RWPE2 (cell line): ENCODE data around the gene ACTR10.

ENCODE experiments used
- ATAC-seq: fragments of 200-7000 bp; cut with Tn5 transposase; 3 replicates; pipeline ENCODE4 v1.9.1; 2021; ENCODE audit warnings: low read depth
- DNase-seq: peaks from one replicate; pipeline ENCODE4 v3.0.0-alpha.2; 2020; ENCODE audit warnings: low spot score
- H3K27ac ChIP-seq: fragments of 450-650 bp; 2 replicates; pipeline ENCODE4 v1.5.1; 2017; ENCODE audit warnings: mild to moderate bottlenecking; ENCODE audit not compliant: poor library complexity, severe bottlenecking
- H3K27me3 ChIP-seq: fragments of 250-450 bp; sonication (Bioruptor Pico); 2 replicates; pipeline ENCODE4 v1.5.1; 2021; ENCODE audit warnings: mild to moderate bottlenecking, moderate library complexity; ENCODE audit not compliant: insufficient read depth, poor library complexity, severe bottlenecking
- H3K36me3 ChIP-seq: fragments of 250-450 bp; sonication (Bioruptor Pico); 2 replicates; pipeline ENCODE4 v1.5.1; 2020; ENCODE audit warnings: low read depth, mild to moderate bottlenecking, moderate library complexity
- H3K4me1 ChIP-seq: fragments of 250-450 bp; sonication (Bioruptor Pico); 2 replicates; pipeline ENCODE4 v1.5.1; 2021; ENCODE audit warnings: mild to moderate bottlenecking, moderate library complexity; ENCODE audit not compliant: insufficient read depth, poor library complexity, severe bottlenecking
- H3K4me3 ChIP-seq: fragments of 250-450 bp; sonication (Bioruptor Pico); 2 replicates; pipeline ENCODE4 v1.5.1; 2021; ENCODE audit warnings: mild to moderate bottlenecking, moderate library complexity; ENCODE audit not compliant: severe bottlenecking
- H3K9me3 ChIP-seq: fragments of 250-450 bp; sonication (Bioruptor Pico); 2 replicates; pipeline ENCODE4 v1.5.1; 2021; ENCODE audit warnings: mild to moderate bottlenecking, moderate library complexity; ENCODE audit not compliant: severe bottlenecking
- CTCF ChIP-seq: fragments of 450-650 bp; IDR thresholded peaks from one replicate; pipeline ENCODE4 v1.5.1; 2017; ENCODE audit warnings: mild to moderate bottlenecking, moderate library complexity; ENCODE audit not compliant: poor library complexity, severe bottlenecking

ACTR10 gene

GRCh38 chr14:58177125-58177524, 22.8 kb upstream of the ACTR10 start:
- TF ChIP-seq CTCF: no peak
- Histone ChIP-seq H3K4me3 (no peak overlapping the region), H3K27me3 (no peaks in the 10 kb centered on the region), H3K36me3 (no peaks in the 10 kb centered on the region), H3K4me1 (no peaks in the 10 kb centered on the region), H3K9me3 (no peaks in the 10 kb centered on the region), H3K27ac (no peak overlapping the region)
- no peak for ATAC-seq
- no peak for DNase-seq

- H3K4me3 ChIP-seq: no peak overlapping the region
- no peaks in the 10 kb centered on the region for H3K27me3 ChIP-seq
- H3K9me3 ChIP-seq: no peaks in the 10 kb centered on the region
- no peaks in the 10 kb centered on the region for H3K36me3 ChIP-seq
- H3K4me1 ChIP-seq: no peaks in the 10 kb centered on the region
- no peak overlapping the region for H3K27ac ChIP-seq
- DNase-seq (no peak), ATAC-seq (no peak)
- no peak for TF ChIP-seq CTCF
Measured at GRCh38 chr14:58189176-58189575, 10.8 kb upstream of the ACTR10 start.

- Histone ChIP-seq H3K36me3 (no peaks in the 10 kb centered on the region), H3K27me3 (no peaks in the 10 kb centered on the region), H3K27ac (no peak overlapping the region), H3K9me3 (no peaks in the 10 kb centered on the region), H3K4me1 (no peaks in the 10 kb centered on the region), H3K4me3 (no peak overlapping the region)
- ATAC-seq (no peak), DNase-seq (no peak)
- TF ChIP-seq CTCF: no peak
Measured at GRCh38 chr14:58191763-58192601, 8.0 kb upstream of the ACTR10 start.

- Histone ChIP-seq H3K4me3 (no peak overlapping the region), H3K9me3 (no peaks in the 10 kb centered on the region), H3K4me1 (no peaks in the 10 kb centered on the region), H3K27ac (no peak overlapping the region), H3K36me3 (no peaks in the 10 kb centered on the region), H3K27me3 (no peaks in the 10 kb centered on the region)
- no peak for TF ChIP-seq CTCF
- DNase-seq (no peak), ATAC-seq (no peak)
Measured at GRCh38 chr14:58193542-58193941, 6.4 kb upstream of the ACTR10 start.

- Histone ChIP-seq H3K27me3 (no peaks in the 10 kb centered on the region), H3K27ac (no peak overlapping the region), H3K4me1 (peaks cover 6% of the 10 kb centered on the region), H3K36me3 (no peaks in the 10 kb centered on the region), H3K4me3 (no peak overlapping the region), H3K9me3 (no peaks in the 10 kb centered on the region)
- no peak for DNase-seq
- TF ChIP-seq CTCF: no peak
- ATAC-seq: no peak
Measured at GRCh38 chr14:58196198-58196597, 3.8 kb upstream of the ACTR10 start.
